DND-41 (cell line): ENCODE data around the gene C12orf57.

Experiments used
- ATAC-seq: fragments of 200-7000 bp; cut with Tn5 transposase; 3 replicates; pipeline ENCODE4 v1.9.1; 2021; ENCODE audit warnings: low read depth; ENCODE audit not compliant: insufficient read depth
- DNase-seq: peaks from one replicate; pipeline ENCODE4 v3.0.0-alpha.2; 2020
- H2AFZ ChIP-seq: 2 replicates; pipeline ENCODE4 v1.6.0; 2012; ENCODE audit warnings: low read depth, low read length
- H3K27ac ChIP-seq: 2 replicates; pipeline ENCODE4 v1.5.1; 2012; ENCODE audit warnings: low read length, inconsistent platforms
- H3K27me3 ChIP-seq: fragments of 200-600 bp; sonication (generic); 2 replicates; pipeline ENCODE4 v1.6.0; 2012; ENCODE audit warnings: low read length, mild to moderate bottlenecking, inconsistent platforms; ENCODE audit not compliant: insufficient read depth, poor library complexity
- H3K36me3 ChIP-seq: 2 replicates; pipeline ENCODE4 v1.5.1; 2012; ENCODE audit warnings: low read length, inconsistent platforms; ENCODE audit not compliant: insufficient read depth
- H3K4me1 ChIP-seq: 2 replicates; pipeline ENCODE4 v1.5.1; 2012; ENCODE audit warnings: mild to moderate bottlenecking, low read length; ENCODE audit not compliant: insufficient read depth
- H3K4me2 ChIP-seq: 2 replicates; pipeline ENCODE4 v1.6.0; 2012; ENCODE audit warnings: mild to moderate bottlenecking, moderate library complexity, low read length, inconsistent platforms; ENCODE audit not compliant: insufficient read depth
- H3K4me3 ChIP-seq, 2 experiments: fragments of 200-600 bp in 1 of 2; shearing (Covaris generic) in 1 of 2; 2 replicates each; pipeline ENCODE4 v1.5.1; 2012 to 2016; ENCODE audit warnings: inconsistent platforms in 2 of 2, low read length in 2 of 2, mild to moderate bottlenecking in 2 of 2, low read depth in 1 of 2, moderate library complexity in 1 of 2
- H3K79me2 ChIP-seq: 2 replicates; pipeline ENCODE4 v1.6.0; 2012; ENCODE audit warnings: low read length, inconsistent platforms; ENCODE audit not compliant: insufficient read depth
- H3K9ac ChIP-seq: 2 replicates; pipeline ENCODE4 v1.6.0; 2012; ENCODE audit warnings: low read depth, mild to moderate bottlenecking, inconsistent platforms, low read length, moderate library complexity
- H3K9me3 ChIP-seq: 2 replicates; pipeline ENCODE4 v1.5.1; 2012; ENCODE audit warnings: low read length, moderate library complexity, mild to moderate bottlenecking, inconsistent platforms; ENCODE audit not compliant: insufficient read depth, severe bottlenecking
- H4K20me1 ChIP-seq: 2 replicates; pipeline ENCODE4 v1.6.0; 2012; ENCODE audit warnings: low read length; ENCODE audit not compliant: insufficient read depth
- CTCF ChIP-seq: IDR thresholded peaks from 2 replicates; pipeline ENCODE4 v1.5.1; 2012; ENCODE audit warnings: borderline replicate concordance, low read length, moderate library complexity, mild to moderate bottlenecking; ENCODE audit not compliant: poor library complexity, severe bottlenecking; ENCODE audit errors: extremely low read depth
- EZH2 ChIP-seq: IDR thresholded peaks from 3 replicates; pipeline ENCODE4 v1.6.1; 2012; ENCODE audit warnings: borderline replicate concordance, low read depth, mild to moderate bottlenecking, moderate library complexity, low read length, inconsistent platforms; ENCODE audit not compliant: severe bottlenecking

C12orf57 gene

GRCh38 chr12:6947615-6948014 lies 3.8 kb downstream of the C12orf57 start:
- no peak for TF ChIP-seq CTCF
- no peak for TF ChIP-seq EZH2
- no peak for ATAC-seq
- H3K4me1 ChIP-seq, result peaks cover 51% of the 10 kb centered on the region
- H3K27ac ChIP-seq, result no peak overlapping the region
- no peak for DNase-seq
- H3K9me3 ChIP-seq, result no peaks in the 10 kb centered on the region
- H3K27me3 ChIP-seq, result no peaks in the 10 kb centered on the region
- H3K36me3 ChIP-seq, result peaks cover 21% of the 10 kb centered on the region
- H3K9ac ChIP-seq, result no peak overlapping the region
- H3K79me2 ChIP-seq, result peaks cover 11% of the 10 kb centered on the region
- H4K20me1 ChIP-seq, result no peaks in the 10 kb centered on the region
- no peak overlapping the region for H3K4me2 ChIP-seq
- no peak overlapping the region for H2AFZ ChIP-seq
- H3K4me3 ChIP-seq, result no peak overlapping the region

- H3K4me3 ChIP-seq, result no peak overlapping the region
- H3K36me3 ChIP-seq, result peaks cover 21% of the 10 kb centered on the region
- TF ChIP-seq CTCF (peak; percentile 30), EZH2 (no peak)
- H2AFZ ChIP-seq, result no peak overlapping the region
- no peaks in the 10 kb centered on the region for H4K20me1 ChIP-seq
- no peak overlapping the region for H3K4me2 ChIP-seq
- no peaks in the 10 kb centered on the region for H3K9me3 ChIP-seq
- H3K79me2 ChIP-seq, result peaks cover 11% of the 10 kb centered on the region
- no peak overlapping the region for H3K9ac ChIP-seq
- no peak for DNase-seq
- H3K27ac ChIP-seq, result no peak overlapping the region
- no peaks in the 10 kb centered on the region for H3K27me3 ChIP-seq
- H3K4me1 ChIP-seq, result peaks cover 51% of the 10 kb centered on the region
- no peak for ATAC-seq
Measured at GRCh38 chr12:6948873-6949594, 5.2 kb downstream of the C12orf57 start.

- H3K9ac ChIP-seq, result no peak overlapping the region
- H3K9me3 ChIP-seq, result no peaks in the 10 kb centered on the region
- ATAC-seq, result no peak
- H3K27me3 ChIP-seq, result no peaks in the 10 kb centered on the region
- peaks cover 4% of the 10 kb centered on the region for H3K79me2 ChIP-seq
- H2AFZ ChIP-seq, result no peak overlapping the region
- H4K20me1 ChIP-seq, result no peaks in the 10 kb centered on the region
- TF ChIP-seq CTCF (peak; percentile 48), EZH2 (no peak)
- H3K4me2 ChIP-seq, result no peak overlapping the region
- no peak overlapping the region for H3K4me3 ChIP-seq
- H3K27ac ChIP-seq, result no peak overlapping the region
- peaks cover 45% of the 10 kb centered on the region for H3K4me1 ChIP-seq
- peaks cover 18% of the 10 kb centered on the region for H3K36me3 ChIP-seq
- no peak for DNase-seq
Measured at GRCh38 chr12:6950401-6950801, 6.6 kb downstream of the C12orf57 start.
